Hepatocyte (in vitro differentiated cells): ENCODE measurements around the gene IRX5.

ENCODE experiments used
- CTCF ChIP-seq: fragments of 200-600 bp; sonication (generic); IDR thresholded peaks from 2 replicates; pipeline ENCODE4 v1.5.1; 2016; ENCODE audit warnings: antibody characterized with exemption, mild to moderate bottlenecking; ENCODE audit not compliant: poor library complexity
- EZH2 ChIP-seq: fragments of 200-600 bp; sonication (generic); IDR thresholded peaks from 2 replicates; pipeline ENCODE4 v1.6.1; 2016; ENCODE audit warnings: antibody characterized with exemption, mild to moderate bottlenecking, borderline replicate concordance

DNA sequence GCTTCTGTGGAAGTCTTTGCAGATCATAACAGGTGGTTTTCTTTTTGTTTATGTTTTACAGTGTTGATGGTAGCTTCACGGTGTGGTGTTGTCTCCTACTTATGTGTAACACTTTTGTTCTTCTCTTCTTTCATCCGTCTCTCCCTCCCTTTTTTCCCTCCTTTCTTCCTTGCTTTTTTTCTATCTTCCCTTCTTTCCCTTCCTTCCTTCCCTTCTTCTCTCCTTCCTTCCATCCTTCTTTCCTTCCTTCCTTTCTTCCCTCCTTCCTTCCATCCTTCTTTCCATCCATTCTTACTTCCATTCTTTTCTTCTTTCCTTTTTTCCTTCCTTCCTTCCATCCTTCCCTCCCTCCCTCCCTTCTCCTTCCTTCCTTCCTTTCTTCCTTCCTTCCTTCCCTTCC lies 31.4 kb downstream of the IRX5 start:
- TF ChIP-seq EZH2 (no peak), CTCF (no peak)
